SK-MEL-5 (cell line): Measurements from ENCODE around the gene RIPK4. TPM values are rescaled to one million over a fixed set of nuclear protein-coding genes. Genes with fewer than 3 reads are reported as not detected.
"Not testable (repeated sequence)": the region's sequence is repeated elsewhere in the genome, so short reads cannot be mapped to it uniquely, and the experiment has no call there.

Experiments used
- DNase-seq: peaks from one replicate; pipeline ENCODE4 v3.0.0-alpha.2; 2016; ENCODE audit warnings: low read depth, low spot score
- in situ Hi-C: cut with HindIII; loops from 2 replicates; pipeline ENCODE4 v1.10.0; 2016; ENCODE audit warnings: low sequenced_read_pairs, high pct_unique_total_duplicates, low pct_unique_long_range_greater_than_20kb
- total RNA-seq: library from RNA; depleted of rRNA; stranded (reverse); fragments of >200 nt; shearing (Covaris generic); gene quantifications from 2 replicates; pipeline ENCODE4 v1.2.3, GENCODE V29; 2014

The RIPK4 gene
- total RNA-seq, 1 experiment from 2014 or later = 22.8 TPM

GRCh38 chr21:41800425-41801320 lies 33.8 kb upstream of the RIPK4 start:
- in situ Hi-C loops = no loop called here
- DNase-seq = no peak

- no peak for DNase-seq
- in situ Hi-C loops = no loop called here
Observed at GRCh38 chr21:41799763-41800162, 32.9 kb upstream of the RIPK4 start.

- in situ Hi-C loops = no loop called here
- DNase-seq = no peak
Observed at GRCh38 chr21:41798326-41798725, 31.5 kb upstream of the RIPK4 start.

- DNase-seq = no peak
- in situ Hi-C loops = no loop called here
Observed at GRCh38 chr21:41796476-41797080, 29.7 kb upstream of the RIPK4 start.

- DNase-seq = no peak
- in situ Hi-C loops = no loop called here
Observed at GRCh38 chr21:41795726-41796125, 28.9 kb upstream of the RIPK4 start.

GRCh38 chr21:41794600-41794999 lies 27.7 kb upstream of the RIPK4 start:
- in situ Hi-C loops = no loop called here
- DNase-seq = no peak

GRCh38 chr21:41792711-41793110 lies 25.9 kb upstream of the RIPK4 start:
- in situ Hi-C loops = no loop called here
- DNase-seq = no peak

- in situ Hi-C loops = no loop called here
- no peak for DNase-seq
Observed at GRCh38 chr21:41786509-41786987, 19.7 kb upstream of the RIPK4 start.

GRCh38 chr21:41785262-41785661 lies 18.4 kb upstream of the RIPK4 start:
- in situ Hi-C loops, DNase-seq: not testable (repeated sequence)

GRCh38 chr21:41784456-41785102 lies 17.7 kb upstream of the RIPK4 start:
- in situ Hi-C loops = no loop called here
- no peak for DNase-seq

GRCh38 chr21:41783476-41784180 lies 16.8 kb upstream of the RIPK4 start:
- in situ Hi-C loops = no loop called here
- peak; percentile 87 for DNase-seq

- in situ Hi-C loops = no loop called here
- DNase-seq = no peak
Observed at GRCh38 chr21:41781050-41781410, 14.2 kb upstream of the RIPK4 start.

GRCh38 chr21:41780337-41781049 lies 13.6 kb upstream of the RIPK4 start:
- in situ Hi-C loops = no loop called here
- no peak for DNase-seq

GRCh38 chr21:41779659-41780058 lies 12.8 kb upstream of the RIPK4 start:
- in situ Hi-C loops = no loop called here
- DNase-seq = no peak

- in situ Hi-C loops = no loop called here
Observed at GRCh38 chr21:41778930-41779600, 12.2 kb upstream of the RIPK4 start.

GRCh38 chr21:41777951-41778815 lies 11.3 kb upstream of the RIPK4 start:
- in situ Hi-C loops = no loop called here
- DNase-seq = peak; percentile 87

More at GRCh38 chr21:41778930-41779600, 12.2 kb upstream of the RIPK4 start:
- DNase-seq = no peak
